ENCODE measurements around the gene TXLNA.

DNA sequence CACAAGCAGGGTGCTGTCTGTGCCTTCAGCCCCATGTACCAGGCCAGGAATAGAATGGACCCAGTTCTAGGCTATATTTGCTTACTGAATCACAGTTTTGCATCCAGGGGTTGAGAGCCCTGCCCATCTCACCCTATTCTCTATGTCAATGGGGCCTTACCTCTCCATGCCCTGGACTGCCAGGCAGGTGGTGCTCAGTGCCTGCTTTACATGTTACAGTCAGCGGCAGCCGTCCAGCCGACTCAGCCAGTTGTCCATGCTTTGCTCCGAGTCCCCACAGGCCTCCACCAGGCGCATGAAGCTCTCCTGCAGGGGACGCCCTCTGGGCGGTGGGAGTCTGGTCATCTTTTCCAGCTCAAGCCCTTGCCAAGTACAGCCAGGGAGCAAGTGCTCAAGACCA lies 55.3 kb downstream of the TXLNA start:
- TF ChIP-seq, protein P1, sequence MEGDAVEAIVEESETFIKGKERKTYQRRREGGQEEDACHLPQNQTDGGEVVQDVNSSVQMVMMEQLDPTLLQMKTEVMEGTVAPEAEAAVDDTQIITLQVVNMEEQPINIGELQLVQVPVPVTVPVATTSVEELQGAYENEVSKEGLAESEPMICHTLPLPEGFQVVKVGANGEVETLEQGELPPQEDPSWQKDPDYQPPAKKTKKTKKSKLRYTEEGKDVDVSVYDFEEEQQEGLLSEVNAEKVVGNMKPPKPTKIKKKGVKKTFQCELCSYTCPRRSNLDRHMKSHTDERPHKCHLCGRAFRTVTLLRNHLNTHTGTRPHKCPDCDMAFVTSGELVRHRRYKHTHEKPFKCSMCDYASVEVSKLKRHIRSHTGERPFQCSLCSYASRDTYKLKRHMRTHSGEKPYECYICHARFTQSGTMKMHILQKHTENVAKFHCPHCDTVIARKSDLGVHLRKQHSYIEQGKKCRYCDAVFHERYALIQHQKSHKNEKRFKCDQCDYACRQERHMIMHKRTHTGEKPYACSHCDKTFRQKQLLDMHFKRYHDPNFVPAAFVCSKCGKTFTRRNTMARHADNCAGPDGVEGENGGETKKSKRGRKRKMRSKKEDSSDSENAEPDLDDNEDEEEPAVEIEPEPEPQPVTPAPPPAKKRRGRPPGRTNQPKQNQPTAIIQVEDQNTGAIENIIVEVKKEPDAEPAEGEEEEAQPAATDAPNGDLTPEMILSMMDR (IDR thresholded peaks at IDR 0.05), result no peak
- TF ChIP-seq EZH2phosphoT487 (IDR thresholded peaks at IDR 0.05) (no peak), EZH2 (IDR thresholded peaks at IDR 0.05) (no peak)
